NB4 (cell line): ENCODE measurements around the gene HEPACAM2.

ENCODE experiments used
- MYC ChIP-seq: IDR thresholded peaks from 2 replicates; pipeline ENCODE4 v1.6.1; 2011; ENCODE audit warnings: low read depth, low read length
- POLR2A ChIP-seq: IDR thresholded peaks from 2 replicates; pipeline ENCODE4 v1.6.1; 2011; ENCODE audit warnings: mild to moderate bottlenecking; ENCODE audit not compliant: insufficient read length; ENCODE audit errors: extremely low read depth
- TF ChIP-seq, protein P1 (sequence below): IDR thresholded peaks from one replicate; pipeline ENCODE4 v1.5.1; 2012; ENCODE audit warnings: low read depth, low read length

DNA sequence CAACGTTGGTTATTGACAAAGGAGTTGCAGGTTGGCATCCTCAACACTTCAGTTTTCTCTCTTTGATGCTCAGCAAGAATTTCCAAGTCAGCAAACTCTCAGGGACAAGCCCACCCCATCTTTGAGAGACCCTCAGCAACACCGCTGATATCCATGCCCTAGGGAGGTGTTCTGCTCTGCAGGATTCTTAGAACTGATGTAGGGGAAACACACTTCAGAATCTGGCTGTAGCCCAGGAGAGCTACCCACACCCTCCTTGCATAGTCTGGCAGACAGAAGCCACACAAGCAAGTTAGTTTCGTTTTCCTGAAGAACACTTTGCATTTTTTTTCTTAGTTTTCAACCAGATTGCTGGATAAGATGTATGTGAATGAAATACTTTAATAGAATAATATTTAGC lies 78.9 kb downstream of the HEPACAM2 start:
- TF ChIP-seq, protein P1, sequence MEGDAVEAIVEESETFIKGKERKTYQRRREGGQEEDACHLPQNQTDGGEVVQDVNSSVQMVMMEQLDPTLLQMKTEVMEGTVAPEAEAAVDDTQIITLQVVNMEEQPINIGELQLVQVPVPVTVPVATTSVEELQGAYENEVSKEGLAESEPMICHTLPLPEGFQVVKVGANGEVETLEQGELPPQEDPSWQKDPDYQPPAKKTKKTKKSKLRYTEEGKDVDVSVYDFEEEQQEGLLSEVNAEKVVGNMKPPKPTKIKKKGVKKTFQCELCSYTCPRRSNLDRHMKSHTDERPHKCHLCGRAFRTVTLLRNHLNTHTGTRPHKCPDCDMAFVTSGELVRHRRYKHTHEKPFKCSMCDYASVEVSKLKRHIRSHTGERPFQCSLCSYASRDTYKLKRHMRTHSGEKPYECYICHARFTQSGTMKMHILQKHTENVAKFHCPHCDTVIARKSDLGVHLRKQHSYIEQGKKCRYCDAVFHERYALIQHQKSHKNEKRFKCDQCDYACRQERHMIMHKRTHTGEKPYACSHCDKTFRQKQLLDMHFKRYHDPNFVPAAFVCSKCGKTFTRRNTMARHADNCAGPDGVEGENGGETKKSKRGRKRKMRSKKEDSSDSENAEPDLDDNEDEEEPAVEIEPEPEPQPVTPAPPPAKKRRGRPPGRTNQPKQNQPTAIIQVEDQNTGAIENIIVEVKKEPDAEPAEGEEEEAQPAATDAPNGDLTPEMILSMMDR = no peak
- TF ChIP-seq POLR2A = no peak
- no peak for TF ChIP-seq MYC
